Keratinocyte (primary cell): ENCODE results near the gene OXCT1. TPM values are rescaled to one million over a fixed set of nuclear protein-coding genes. Genes with fewer than 3 reads are reported as not detected.

Experiments used
- DNase-seq: peaks from one replicate; pipeline ENCODE4 v3.0.0-alpha.2; 2011; ENCODE audit warnings: low read depth, missing footprints, low spot score
- FAIRE-seq: peaks from 2 replicates; lab custom pipeline; 2011; peaks lifted over from hg19 to GRCh38; lab: Jason Lieb, UNC
- H2AFZ ChIP-seq: 2 replicates; pipeline ENCODE4 v1.6.0; 2012; ENCODE audit warnings: low read length, control low read depth, inconsistent platforms; ENCODE audit not compliant: control insufficient read depth
- H3K27ac ChIP-seq: 2 replicates; pipeline ENCODE4 v1.5.1; 2011; ENCODE audit warnings: low read length; ENCODE audit not compliant: control insufficient read depth, insufficient read depth
- H3K27me3 ChIP-seq: 3 replicates; pipeline ENCODE4 v1.6.0; 2011; ENCODE audit warnings: low read length; ENCODE audit not compliant: control insufficient read depth, insufficient read depth; ENCODE audit errors: extremely low read depth
- H3K36me3 ChIP-seq, 2 experiments: 2 replicates in 1 of 2; 3 replicates in 1 of 2; pipeline ENCODE4 v1.5.1; 2011; ENCODE audit warnings: low read length in 2 of 2, mild to moderate bottlenecking in 1 of 2; ENCODE audit not compliant: control insufficient read depth in 2 of 2, insufficient read depth in 2 of 2; ENCODE audit errors: extremely low read depth in 1 of 2
- H3K4me1 ChIP-seq: 3 replicates; pipeline ENCODE4 v1.5.1; 2011; ENCODE audit warnings: low read length; ENCODE audit not compliant: control insufficient read depth, insufficient read depth; ENCODE audit errors: extremely low read depth
- H3K4me2 ChIP-seq: 3 replicates; pipeline ENCODE4 v1.6.0; 2011; ENCODE audit warnings: low read depth, low read length; ENCODE audit not compliant: control insufficient read depth, insufficient read depth; ENCODE audit errors: extremely low read depth
- H3K4me3 ChIP-seq, 3 experiments: fragments of 200-600 bp in 1 of 3; sonication (generic) in 1 of 3; 2 replicates in 2 of 3; 3 replicates in 1 of 3; pipeline ENCODE4 v1.5.1; 2011 to 2016; ENCODE audit warnings: low read length in 3 of 3, mild to moderate bottlenecking in 3 of 3, control low read depth in 2 of 3, inconsistent platforms in 1 of 3, low read depth in 1 of 3, mixed read lengths in 1 of 3, mixed run types in 1 of 3, moderate library complexity in 1 of 3; ENCODE audit not compliant: control insufficient read depth in 2 of 3, insufficient read depth in 2 of 3; ENCODE audit errors: extremely low read depth in 1 of 3
- H3K79me2 ChIP-seq: 2 replicates; pipeline ENCODE4 v1.6.0; 2012; ENCODE audit warnings: low read length; ENCODE audit not compliant: control insufficient read depth, insufficient read depth
- H3K9ac ChIP-seq: 3 replicates; pipeline ENCODE4 v1.6.0; 2011; ENCODE audit warnings: low read length; ENCODE audit not compliant: control insufficient read depth, insufficient read depth; ENCODE audit errors: extremely low read depth
- H3K9me1 ChIP-seq: 3 replicates; pipeline ENCODE4 v1.6.0; 2011; ENCODE audit warnings: low read length; ENCODE audit not compliant: control insufficient read depth, insufficient read depth; ENCODE audit errors: extremely low read depth
- H3K9me3 ChIP-seq: 2 replicates; pipeline ENCODE4 v1.5.1; 2012; ENCODE audit warnings: low read depth, low read length; ENCODE audit not compliant: control insufficient read depth
- H4K20me1 ChIP-seq: 3 replicates; pipeline ENCODE4 v1.6.0; 2011; ENCODE audit warnings: low read length; ENCODE audit not compliant: control insufficient read depth, insufficient read depth; ENCODE audit errors: extremely low read depth
- CTCF ChIP-seq, 3 experiments: IDR thresholded peaks in 1 of 3; conservative IDR thresholded peaks in 1 of 3; optimal IDR thresholded peaks in 1 of 3; 2 replicates in 2 of 3; 3 replicates in 1 of 3; pipeline versions ENCODE3 to v1.5.1; 2011; ENCODE audit warnings: low read length in 3 of 3, mild to moderate bottlenecking in 3 of 3, moderate library complexity in 2 of 3, control low read depth in 1 of 3, inconsistent platforms in 1 of 3; ENCODE audit not compliant: insufficient read depth in 2 of 3; ENCODE audit errors: extremely low read depth in 1 of 3
- EZH2 ChIP-seq: IDR thresholded peaks from one replicate; pipeline ENCODE4 v1.6.1; 2012; ENCODE audit warnings: inconsistent platforms, mild to moderate bottlenecking, low read length, moderate library complexity
- dilution Hi-C: fragments of 300-500 bp; cut with MboI; formaldehyde crosslinking; loops from one replicate; pipeline ENCODE4 v1.7.0; 2020; ENCODE audit warnings: low sequenced_read_pairs; ENCODE audit not compliant: extremely low pct_ligation_motif_present
- polyA plus RNA-seq, 5 experiments: library from polyadenylated mRNA; depleted of rRNA in 3 of 5; stranded (reverse) in 3 of 5; stranded (forward) in 1 of 5; unstranded in 1 of 5; fragments of >200 nt; gene quantifications; 1 replicate in 1 of 5; 2 replicates in 3 of 5; 3 replicates in 1 of 5; pipeline versions ENCODE4 v1.2.1 to v1.2.3, GENCODE V29; 2011 to 2012; ENCODE audit warnings: missing spikeins in 2 of 5, low read depth in 1 of 5, low replicate concordance in 1 of 5

The OXCT1 gene
- polyA plus RNA-seq, 1 donor (not counting 4 experiments of a cell fraction or from before 2014, with no cell fraction given): 34.0 TPM

GRCh38 chr5:41776435-41776834, 93.8 kb downstream of the OXCT1 start:
- dilution Hi-C loops: no loop called here
- FAIRE-seq: no peak
- H3K4me2 ChIP-seq: no peak overlapping the region

GRCh38 chr5:41773799-41774198, 96.4 kb downstream of the OXCT1 start:
- no peaks in the 10 kb centered on the region for H3K4me1 ChIP-seq
- H3K9ac ChIP-seq: no peak overlapping the region
- no peaks in the 10 kb centered on the region for H3K9me1 ChIP-seq
- no peaks in the 10 kb centered on the region for H3K9me3 ChIP-seq
- H4K20me1 ChIP-seq: no peaks in the 10 kb centered on the region
- dilution Hi-C loops: no loop called here
- no peak overlapping the region for H2AFZ ChIP-seq
- TF ChIP-seq EZH2: no peak
- no peak for TF ChIP-seq CTCF (optimal IDR thresholded peaks at IDR 0.05 in 1 of 3, IDR thresholded peaks at IDR 0.05 in 1 of 3, conservative IDR thresholded peaks at IDR 0.05 in 1 of 3; ENCODE audit: extremely low read depth in 1 of 3, insufficient read depth in 2 of 3, low read length in 3 of 3)
- no peak overlapping the region for H3K4me3 ChIP-seq
- no peak for DNase-seq
- H3K27me3 ChIP-seq: no peaks in the 10 kb centered on the region
- H3K79me2 ChIP-seq: no peaks in the 10 kb centered on the region
- FAIRE-seq: no peak
- H3K27ac ChIP-seq: no peak overlapping the region
- H3K4me2 ChIP-seq: no peak overlapping the region
- H3K36me3 ChIP-seq: no peaks in the 10 kb centered on the region

More at GRCh38 chr5:41776435-41776834, 93.8 kb downstream of the OXCT1 start:
- no peaks in the 10 kb centered on the region for H3K9me3 ChIP-seq
- no peaks in the 10 kb centered on the region for H3K27me3 ChIP-seq
- H3K9ac ChIP-seq: no peak overlapping the region
- no peak overlapping the region for H3K27ac ChIP-seq
- TF ChIP-seq EZH2: no peak
- no peak for TF ChIP-seq CTCF (optimal IDR thresholded peaks at IDR 0.05 in 1 of 3, IDR thresholded peaks at IDR 0.05 in 1 of 3, conservative IDR thresholded peaks at IDR 0.05 in 1 of 3; ENCODE audit: extremely low read depth in 1 of 3, insufficient read depth in 2 of 3, low read length in 3 of 3)
- H3K4me1 ChIP-seq: no peaks in the 10 kb centered on the region
- H4K20me1 ChIP-seq: no peaks in the 10 kb centered on the region
- no peaks in the 10 kb centered on the region for H3K36me3 ChIP-seq
- DNase-seq: no peak
- H3K79me2 ChIP-seq: no peaks in the 10 kb centered on the region
- H3K4me3 ChIP-seq: no peak overlapping the region
- H3K9me1 ChIP-seq: no peaks in the 10 kb centered on the region
- H2AFZ ChIP-seq: no peak overlapping the region
